GM19099 (cell line): ENCODE data around the gene PANX2.

Source experiments
- POLR2A ChIP-seq: IDR thresholded peaks from 3 replicates; pipeline ENCODE4 v1.6.1; 2011; ENCODE audit warnings: low read depth; ENCODE audit not compliant: insufficient read length; ENCODE audit errors: extremely low read depth

The PANX2 gene

DNA sequence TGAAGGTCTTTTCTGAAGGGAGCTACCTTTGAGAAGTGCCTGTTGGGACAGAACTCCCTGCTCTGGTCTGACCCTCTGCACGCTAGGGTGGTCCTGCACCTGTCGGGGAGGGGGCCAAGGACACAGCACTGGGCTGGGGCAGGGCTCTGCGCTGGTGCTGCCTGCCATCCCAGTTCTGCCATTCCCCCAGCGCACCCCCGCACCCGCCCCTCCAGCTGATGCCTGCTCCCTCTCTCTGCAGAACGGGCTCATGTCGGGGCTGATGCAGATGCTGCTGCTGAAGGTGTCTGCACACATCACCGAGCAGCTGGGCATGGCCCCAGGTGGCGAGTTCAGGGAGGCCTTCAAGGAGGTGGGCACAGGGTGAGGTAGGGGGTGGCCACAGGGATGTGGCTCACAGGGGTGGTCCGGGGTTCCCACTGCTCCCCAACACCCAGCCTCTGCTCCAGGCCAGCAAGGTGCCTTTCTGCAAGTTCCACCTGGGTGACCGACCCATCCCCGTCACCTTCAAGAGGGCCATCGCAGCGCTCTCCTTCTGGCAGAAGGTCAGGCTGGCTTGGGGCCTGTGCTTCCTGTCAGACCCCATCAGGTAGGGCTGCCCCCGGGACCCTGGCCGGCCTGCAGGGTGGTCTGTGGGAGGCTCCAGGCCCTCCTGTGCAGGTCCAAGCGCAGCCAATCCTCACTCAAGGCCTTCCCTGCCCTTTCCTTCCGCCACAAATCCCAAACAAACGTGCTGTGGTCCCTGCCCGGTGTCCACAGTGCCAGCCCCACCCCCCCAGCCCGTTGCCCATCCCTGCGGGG, 26.7 kb downstream of the PANX2 start:
- no peak for TF ChIP-seq POLR2A

DNA sequence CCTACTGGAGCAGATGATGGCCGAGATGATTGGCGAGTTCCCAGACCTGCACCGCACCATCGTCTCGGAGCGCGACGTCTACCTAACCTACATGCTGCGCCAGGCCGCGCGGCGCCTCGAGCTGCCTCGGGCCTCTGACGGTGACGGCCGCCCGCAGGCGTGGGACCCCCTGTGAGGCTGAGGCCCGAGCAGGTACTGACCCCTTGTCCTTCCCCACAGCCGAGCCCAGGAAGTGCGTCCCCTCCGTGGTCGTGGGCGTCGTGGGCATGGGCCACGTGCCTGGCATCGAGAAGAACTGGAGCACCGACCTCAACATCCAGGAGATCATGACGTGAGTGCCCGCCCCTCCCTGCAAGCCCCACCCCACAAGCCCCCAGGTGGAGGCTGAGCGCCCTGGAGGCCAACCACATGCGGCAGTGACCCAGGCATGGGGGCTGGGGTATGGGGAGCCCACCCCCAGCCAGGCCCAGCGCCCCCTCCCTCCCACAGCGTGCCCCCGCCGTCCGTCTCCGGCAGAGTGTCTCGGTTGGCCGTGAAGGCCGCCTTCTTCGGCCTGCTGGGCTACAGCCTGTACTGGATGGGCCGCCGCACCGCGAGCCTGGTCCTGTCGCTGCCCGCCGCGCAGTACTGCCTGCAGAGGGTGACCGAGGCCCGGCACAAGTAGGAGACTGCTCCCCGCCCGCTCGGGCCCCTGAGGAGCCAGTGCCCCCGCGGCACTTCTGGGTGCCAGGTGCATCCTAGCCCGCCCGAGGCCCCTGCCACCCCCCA, 27.5 kb downstream of the PANX2 start:
- no peak for TF ChIP-seq POLR2A

DNA sequence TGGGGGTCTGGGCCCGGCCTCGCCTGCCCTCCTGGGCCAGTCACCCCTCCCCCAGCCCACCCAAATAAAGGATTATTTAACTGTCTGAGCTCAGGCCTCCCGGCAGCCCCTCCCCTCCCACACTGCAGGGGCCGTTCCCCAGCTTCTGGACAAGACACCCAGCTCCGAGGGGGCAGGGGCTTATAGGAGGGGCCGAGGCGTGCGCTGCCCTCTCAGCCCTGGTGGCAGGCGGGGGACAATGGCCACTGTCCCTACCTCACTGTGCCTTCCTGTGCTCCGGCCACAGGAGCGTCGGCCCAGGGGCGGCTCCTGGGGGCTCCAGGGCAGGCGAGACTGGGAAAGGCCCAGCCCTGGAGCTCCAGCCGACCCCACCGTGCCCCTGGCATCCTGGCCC, 28.1 kb downstream of the PANX2 start:
- TF ChIP-seq POLR2A: no peak

DNA sequence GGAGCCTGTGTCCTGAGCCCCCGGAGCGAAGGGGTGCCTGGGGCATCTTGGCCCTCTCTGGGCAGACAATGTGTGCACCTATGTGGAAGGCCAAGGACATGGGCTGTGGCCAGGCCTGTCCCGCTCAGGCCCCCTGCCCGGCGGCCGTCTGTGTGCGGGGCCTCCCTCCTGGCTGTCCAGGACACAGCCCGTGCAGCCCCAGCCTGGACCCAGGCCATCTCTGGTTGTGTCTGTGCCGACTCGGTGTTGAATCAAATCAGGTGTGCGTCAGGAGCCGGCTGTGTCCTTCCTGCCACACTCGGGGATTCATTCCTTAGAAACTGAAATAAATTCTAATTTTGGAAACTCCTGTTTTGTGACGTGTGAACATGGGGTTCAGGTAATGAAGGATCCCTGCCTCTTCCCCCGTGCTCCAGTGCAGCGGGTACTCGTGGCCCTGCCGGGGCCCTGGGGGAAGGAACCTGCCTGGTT, 28.8 kb downstream of the PANX2 start:
- no peak for TF ChIP-seq POLR2A

DNA sequence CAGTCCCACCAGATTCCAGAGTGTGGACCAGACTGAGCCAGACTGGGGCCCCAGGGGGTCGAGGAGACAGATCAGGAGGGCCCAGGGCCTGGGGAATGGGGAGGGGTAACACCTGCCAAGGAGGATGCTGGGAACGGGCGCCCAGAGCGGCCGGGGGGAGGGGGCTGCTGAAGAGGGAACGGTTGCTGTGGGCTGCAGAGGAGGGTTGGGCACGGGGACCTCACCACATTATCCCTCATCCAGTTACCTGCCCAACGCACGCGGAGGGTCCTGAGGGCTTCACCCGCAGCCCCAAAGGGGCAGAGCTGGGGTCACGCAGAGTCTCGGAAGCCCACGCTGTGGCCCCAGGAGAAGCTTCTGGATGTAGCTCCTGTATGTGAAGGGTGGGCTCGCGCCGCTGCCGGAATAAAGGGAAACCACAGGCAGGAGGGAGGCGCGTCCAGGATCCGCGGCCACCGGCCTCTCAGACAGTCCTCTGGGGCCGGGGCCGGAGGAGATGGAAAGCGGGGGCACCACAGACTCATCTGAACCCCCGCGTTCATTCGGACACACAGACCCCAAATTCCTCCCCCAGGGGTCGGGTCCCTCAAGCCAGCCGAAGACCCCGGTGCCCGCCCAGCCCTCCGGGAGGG, 29.4 kb downstream of the PANX2 start:
- TF ChIP-seq POLR2A: no peak

DNA sequence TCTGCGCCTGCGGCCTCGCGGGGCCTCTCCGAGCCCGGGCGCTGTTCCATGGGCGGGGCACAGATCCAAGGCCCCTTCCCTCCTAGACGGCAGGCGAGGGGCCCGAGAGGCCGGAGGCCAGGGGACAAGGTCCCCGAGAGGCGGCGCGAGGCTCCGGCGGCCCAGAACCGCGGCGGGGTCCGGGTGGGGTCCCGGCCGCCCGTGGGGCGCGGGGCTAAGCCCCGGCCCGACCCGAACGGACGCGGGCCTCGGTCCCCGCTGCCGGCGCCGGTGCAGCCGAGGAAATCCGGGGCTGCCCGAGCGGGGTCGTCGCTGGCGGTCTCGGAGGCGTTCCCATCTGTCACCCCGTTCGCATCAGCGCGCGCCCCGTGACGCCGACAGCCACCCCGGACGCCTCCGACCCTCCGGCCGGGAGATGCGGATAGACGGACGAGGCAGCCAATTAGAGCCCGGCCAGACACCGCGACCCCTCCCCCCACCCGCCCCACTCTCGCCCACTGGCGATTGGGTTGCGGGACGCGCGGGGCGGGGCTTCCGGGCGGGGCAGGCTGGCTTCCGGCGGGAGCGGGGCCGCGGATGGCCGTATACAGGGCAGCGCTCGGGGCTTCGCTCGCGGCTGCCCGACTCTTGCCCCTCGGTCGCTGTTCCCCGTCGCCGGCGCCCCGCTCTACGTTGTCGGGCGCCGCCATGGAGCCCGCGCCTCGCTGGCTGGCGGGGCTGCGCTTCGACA, 30.1 kb downstream of the PANX2 start, which contains the start of gene SELENOO:
Gene SELENOO (plus strand): TSS at position 551 of the 730 bp plus-strand sequence. CDS start 26 bp downstream, at position 577.
- TF ChIP-seq POLR2A: peak; percentile 67

DNA sequence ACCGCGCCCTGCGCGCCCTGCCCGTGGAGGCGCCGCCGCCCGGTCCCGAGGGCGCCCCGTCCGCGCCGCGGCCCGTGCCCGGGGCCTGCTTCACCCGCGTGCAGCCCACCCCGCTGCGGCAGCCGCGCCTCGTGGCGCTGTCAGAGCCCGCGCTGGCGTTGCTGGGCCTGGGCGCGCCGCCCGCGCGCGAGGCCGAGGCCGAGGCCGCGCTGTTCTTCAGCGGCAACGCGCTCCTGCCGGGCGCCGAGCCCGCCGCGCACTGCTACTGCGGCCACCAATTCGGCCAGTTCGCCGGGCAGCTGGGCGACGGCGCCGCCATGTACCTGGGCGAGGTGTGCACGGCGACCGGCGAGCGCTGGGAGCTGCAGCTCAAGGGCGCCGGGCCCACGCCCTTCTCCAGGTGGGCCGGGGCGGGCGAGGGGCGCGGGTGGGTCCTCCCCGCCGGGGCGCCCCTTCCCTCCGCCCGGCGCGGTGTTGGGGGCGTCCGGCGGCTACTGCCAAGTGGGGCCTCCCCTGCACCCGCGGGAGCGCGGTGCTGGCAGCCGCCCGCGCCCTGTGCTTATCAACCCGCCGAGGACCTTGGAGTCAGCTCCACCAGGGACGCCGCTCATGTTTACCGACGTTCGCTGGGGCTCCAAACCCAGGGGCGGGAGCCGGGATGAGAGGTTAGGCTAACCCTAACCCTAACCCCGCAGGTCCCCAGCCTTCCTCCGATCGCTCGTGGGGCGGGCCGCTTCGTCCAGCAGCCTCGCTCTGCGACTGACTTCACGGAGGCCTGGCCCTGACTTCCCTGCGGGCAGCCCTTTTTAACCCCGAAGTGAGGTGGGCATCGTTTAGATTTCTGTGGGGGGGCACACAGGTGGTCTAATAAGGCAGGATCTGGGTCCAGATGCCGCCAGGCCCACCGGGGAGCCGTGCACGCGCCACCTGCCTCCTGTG, 30.9 kb downstream of the PANX2 start:
- no peak for TF ChIP-seq POLR2A

DNA sequence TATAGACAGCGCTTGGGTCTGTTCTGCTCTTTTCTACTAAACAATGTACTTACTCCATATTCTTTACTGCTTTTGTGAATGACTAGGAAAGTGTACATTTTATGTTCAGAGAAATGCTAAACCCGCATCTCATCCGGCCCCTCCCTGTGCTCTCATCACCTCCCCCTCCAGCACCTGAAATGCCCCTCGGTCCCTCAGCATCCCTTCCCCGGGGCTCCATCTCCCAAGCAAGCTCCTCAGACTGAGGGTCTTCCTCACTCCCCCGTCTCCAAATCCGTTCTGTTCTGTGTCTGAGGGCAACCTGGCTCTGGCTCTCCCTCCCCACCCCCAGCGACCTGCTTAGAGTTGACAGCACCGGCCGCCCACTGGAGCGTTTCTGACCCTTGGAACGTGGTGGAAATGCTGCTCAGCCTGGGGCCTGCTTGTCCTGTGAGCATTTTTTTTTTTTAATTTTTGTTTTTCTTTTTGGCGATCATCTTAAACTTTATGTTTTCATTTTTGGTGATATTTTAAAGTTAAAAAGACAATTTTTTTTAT, 31.7 kb downstream of the PANX2 start:
- no peak for TF ChIP-seq POLR2A

DNA sequence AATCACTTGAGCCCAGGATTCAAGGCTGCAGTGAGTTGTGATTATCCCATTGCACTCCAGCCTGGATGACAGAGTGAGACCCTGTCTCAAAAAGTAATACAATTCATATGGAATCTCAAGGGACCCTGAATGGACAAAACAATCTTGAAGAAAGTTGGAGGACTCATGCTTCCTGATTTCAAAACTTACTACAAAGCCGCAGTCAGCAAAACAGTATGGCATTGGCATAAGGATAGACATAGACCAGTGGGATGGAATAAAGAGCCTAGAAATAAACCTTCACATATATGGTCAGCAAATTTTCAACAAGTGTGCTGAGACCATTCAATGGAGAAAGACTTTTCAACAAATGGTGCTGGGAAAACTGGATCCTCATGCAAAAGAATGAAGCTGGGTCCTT, 32.8 kb downstream of the PANX2 start:
- no peak for TF ChIP-seq POLR2A

DNA sequence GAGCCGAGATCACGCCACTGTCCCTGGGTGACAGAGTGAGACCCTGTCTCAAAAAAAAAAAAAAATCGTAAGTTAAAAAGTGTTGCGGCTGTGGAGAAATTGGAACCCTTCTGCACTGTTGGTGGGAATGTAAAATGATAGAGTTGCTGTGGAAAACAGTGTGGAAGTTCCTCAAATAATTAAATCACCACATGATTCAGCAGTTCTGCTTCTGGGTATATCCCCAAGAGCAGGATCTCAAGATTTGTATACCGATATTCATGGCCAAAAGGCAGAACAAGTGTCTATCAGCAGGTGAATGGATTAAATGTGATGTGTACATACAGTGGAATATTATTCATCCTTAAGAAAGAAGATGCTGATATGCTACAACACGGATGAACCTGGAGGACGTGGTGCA, 34.0 kb downstream of the PANX2 start:
- TF ChIP-seq POLR2A: no peak

DNA sequence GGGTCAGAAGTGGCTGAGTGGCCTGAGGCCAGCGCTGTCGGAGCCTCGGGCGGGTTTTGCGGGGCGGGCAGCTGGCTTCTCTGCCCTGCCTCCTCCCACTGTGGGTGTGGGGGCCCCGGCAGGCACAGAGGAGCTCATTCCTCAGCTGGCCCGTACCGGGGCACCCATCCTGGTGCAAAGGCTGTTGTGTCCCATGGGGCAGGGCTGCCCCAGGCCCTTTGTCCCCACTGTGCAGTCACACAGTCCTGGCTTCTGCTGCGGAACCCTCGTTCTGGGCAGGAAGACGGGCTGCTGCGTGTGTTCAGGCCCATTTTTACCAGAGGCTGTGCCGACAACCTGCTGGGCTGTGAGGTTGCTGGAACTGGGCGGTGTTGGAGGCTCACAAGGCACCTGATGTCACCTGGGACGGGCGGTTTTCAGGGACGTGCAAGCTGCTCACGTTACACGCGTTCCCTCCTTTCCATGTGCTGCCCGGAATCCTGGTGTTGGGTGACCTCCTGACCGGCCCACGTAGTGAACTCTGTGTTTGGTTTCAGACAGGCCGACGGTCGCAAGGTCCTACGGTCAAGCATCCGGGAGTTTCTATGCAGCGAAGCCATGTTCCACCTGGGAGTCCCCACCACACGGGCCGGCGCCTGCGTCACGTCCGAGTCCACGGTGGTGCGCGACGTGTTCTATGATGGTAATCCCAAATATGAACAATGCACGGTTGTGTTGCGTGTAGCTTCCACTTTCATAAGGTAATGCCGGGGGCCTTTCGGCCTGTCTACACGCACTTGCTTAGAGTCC, 35.4 kb downstream of the PANX2 start:
- no peak for TF ChIP-seq POLR2A

DNA sequence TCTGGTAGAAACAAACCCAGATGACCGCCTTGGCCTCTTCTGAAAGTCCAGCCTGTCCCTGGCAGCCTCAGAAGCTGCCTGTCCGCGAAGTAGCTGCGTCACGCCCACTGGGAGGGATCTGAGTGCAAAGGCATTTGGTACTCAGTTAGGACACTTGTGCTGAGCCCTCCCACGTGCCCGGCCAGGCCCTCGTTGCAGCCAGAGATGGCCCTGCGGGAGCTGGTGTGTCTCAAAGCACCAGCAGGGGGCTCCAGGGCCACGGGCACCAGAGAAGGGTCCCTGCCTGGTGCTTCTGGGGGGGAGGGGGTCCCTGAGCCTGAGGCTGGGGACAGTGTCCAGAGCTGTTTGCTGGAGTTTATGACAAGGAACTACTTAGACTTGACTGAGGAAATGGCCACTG, 36.1 kb downstream of the PANX2 start:
- TF ChIP-seq POLR2A: no peak
